HepG2 (cell line): ENCODE results near the gene MTA2. TPM values are rescaled to one million over a fixed set of nuclear protein-coding genes. Genes with fewer than 3 reads are reported as not detected.

Source experiments
- GABPB1 ChIP-seq: IDR thresholded peaks from 2 replicates; pipeline ENCODE4 v1.6.1; 2016; ENCODE audit warnings: mild to moderate bottlenecking, missing genetic modification reagents, moderate library complexity, missing compliant biosample characterization
- HMG20B ChIP-seq: conservative IDR thresholded peaks from 2 replicates; pipeline ENCODE4 v1.6.1; 2016; ENCODE audit warnings: missing genetic modification reagents, missing compliant biosample characterization
- KDM6A ChIP-seq: IDR thresholded peaks from 2 replicates; pipeline ENCODE4 v1.6.1; 2016; ENCODE audit warnings: low read depth
- MAF1 ChIP-seq: sonication (generic); formaldehyde crosslinking; IDR thresholded peaks from 2 replicates; pipeline ENCODE4 v1.5.0; 2020; ENCODE audit warnings: missing genetic modification reagents, borderline replicate concordance
- MBNL3 ChIP-seq: fragments of 250-450 bp; sonication (Bioruptor Pico); conservative IDR thresholded peaks from 2 replicates; pipeline ENCODE4 v1.8.0; 2022; ENCODE audit warnings: mild to moderate bottlenecking, inconsistent platforms
- NAIF1 ChIP-seq: sonication (generic); formaldehyde crosslinking; IDR thresholded peaks from 2 replicates; pipeline ENCODE4 v1.5.0; 2020; ENCODE audit warnings: mild to moderate bottlenecking, missing genetic modification reagents, borderline replicate concordance
- NFYC ChIP-seq: IDR thresholded peaks from 2 replicates; pipeline ENCODE4 v1.6.1; 2016; ENCODE audit warnings: missing genetic modification reagents, missing compliant biosample characterization
- NR2F6 ChIP-seq, 2 experiments: IDR thresholded peaks; 2 replicates each; pipeline ENCODE4 v1.6.1; 2016; ENCODE audit warnings: antibody characterized with exemption in 1 of 2, mild to moderate bottlenecking in 1 of 2
- POLR2A ChIP-seq, 2 experiments: IDR thresholded peaks; 2 replicates each; pipeline ENCODE4 v1.6.1; 2011; ENCODE audit warnings: low read depth in 2 of 2, low read length in 2 of 2, mild to moderate bottlenecking in 1 of 2, moderate library complexity in 1 of 2; ENCODE audit not compliant: insufficient read depth in 1 of 2
- PTBP1 ChIP-seq: fragments of 200-400 bp; formaldehyde crosslinking; IDR thresholded peaks from 2 replicates; pipeline ENCODE4 v1.6.1; 2018; ENCODE audit warnings: low read length, low read depth; ENCODE audit not compliant: poor library complexity, severe bottlenecking
- RXRA ChIP-seq: sonication (generic); formaldehyde crosslinking; IDR thresholded peaks from 2 replicates; pipeline ENCODE4 v1.5.1; 2020; ENCODE audit warnings: missing genetic modification reagents
- ZFP1 ChIP-seq: IDR thresholded peaks from 2 replicates; pipeline ENCODE4 v1.6.1; 2016
- ZFP37 ChIP-seq: sonication (generic); formaldehyde crosslinking; IDR thresholded peaks from 2 replicates; pipeline ENCODE4 v1.4.0; 2020; ENCODE audit warnings: missing genetic modification reagents, borderline replicate concordance
- ZFY ChIP-seq: sonication (generic); formaldehyde crosslinking; IDR thresholded peaks from 2 replicates; pipeline ENCODE4 v1.4.0; 2020; ENCODE audit warnings: missing genetic modification reagents
- ZNF441 ChIP-seq: sonication (generic); formaldehyde crosslinking; IDR thresholded peaks from 2 replicates; pipeline ENCODE4 v1.7.0; 2021; ENCODE audit warnings: missing genetic modification reagents, borderline replicate concordance
- ZNF709 ChIP-seq: sonication (generic); formaldehyde crosslinking; IDR thresholded peaks from 2 replicates; pipeline ENCODE4 v1.5.0; 2020; ENCODE audit warnings: mild to moderate bottlenecking, missing genetic modification reagents
- ZNF75D ChIP-seq: sonication (generic); formaldehyde crosslinking; IDR thresholded peaks from 2 replicates; pipeline ENCODE4 v1.8.1; 2023; ENCODE audit warnings: missing genetic modification reagents, mild to moderate bottlenecking, borderline replicate concordance
- ZNF761 ChIP-seq: sonication (generic); formaldehyde crosslinking; conservative IDR thresholded peaks from 2 replicates; pipeline ENCODE4 v1.4.0; 2020; ENCODE audit warnings: mild to moderate bottlenecking, missing genetic modification reagents
- ZNF879 ChIP-seq: sonication (generic); formaldehyde crosslinking; IDR thresholded peaks from 2 replicates; pipeline ENCODE4 v1.8.1; 2023; ENCODE audit warnings: missing genetic modification reagents
- ZNF891 ChIP-seq: sonication (generic); formaldehyde crosslinking; IDR thresholded peaks from 2 replicates; pipeline ENCODE4 v1.5.0; 2020; ENCODE audit warnings: mild to moderate bottlenecking, missing genetic modification reagents
- ZUFSP ChIP-seq: sonication (generic); formaldehyde crosslinking; IDR thresholded peaks from 2 replicates; pipeline ENCODE4 v1.9.0; 2021; ENCODE audit warnings: missing genetic modification reagents, mild to moderate bottlenecking, borderline replicate concordance
- polyA plus RNA-seq, 8 experiments: library from polyadenylated mRNA; depleted of rRNA in 3 of 8; stranded (reverse) in 7 of 8; unstranded in 1 of 8; fragments of >200 nt; fragmentation: Illumina TruSeq in 4 of 8; extraction: Trizol in 4 of 8; gene quantifications; 2 replicates each; pipeline versions ENCODE4 v1.2.1 to v1.2.3, GENCODE V29; 2011 to 2016; ENCODE audit warnings: low read depth in 4 of 8, missing spikeins in 1 of 8, mixed read lengths in 1 of 8; ENCODE audit not compliant: insufficient read depth in 1 of 8
- total RNA-seq, 5 experiments: library from RNA; depleted of rRNA; stranded (reverse); fragments of >200 nt; fragmentation: Illumina TruSeq; extraction: Trizol; gene quantifications; 2 replicates each; pipeline ENCODE4 v1.2.3, GENCODE V29; 2016; ENCODE audit warnings: low read depth in 1 of 5
- TF ChIP-seq, protein P1 (sequence below): sonication (generic); formaldehyde crosslinking; IDR thresholded peaks from 2 replicates; pipeline ENCODE4 v1.5.0; 2020; ENCODE audit warnings: mild to moderate bottlenecking, low read depth, missing genetic modification reagents, borderline replicate concordance
- TF ChIP-seq, protein P2 (sequence below): sonication (generic); formaldehyde crosslinking; conservative IDR thresholded peaks from 2 replicates; pipeline ENCODE4 v1.4.0; 2020; ENCODE audit warnings: mild to moderate bottlenecking, missing genetic modification reagents, moderate library complexity
- TF ChIP-seq, protein P3 (sequence below): sonication (generic); formaldehyde crosslinking; IDR thresholded peaks from 2 replicates; pipeline ENCODE4 v1.4.0; 2020; ENCODE audit warnings: missing genetic modification reagents

MTA2 gene
- total and polyA plus RNA-seq, 2 of the 13 experiments (the other 11 are each of a cell fraction or from before 2014, with no cell fraction given), result 14.0 to 70.0 TPM

GRCh38 chr11:62573592-62574362, 27.9 kb downstream of the MTA2 start, which contains the start of gene EEF1G (continued):
- TF ChIP-seq NFYC (peak; percentile 78), ZFP37 (CRISPR knock-in tag) (no peak), POLR2A (IDR thresholded peaks at IDR 0.05; ENCODE audit: insufficient read depth in 1 of 2, low read depth in 2 of 2, low read length in 2 of 2) (peak; percentile 89 to 91), PTBP1 (no peak), GABPB1 (CRISPR knock-in tag) (peak; percentile 67), NR2F6 (IDR thresholded peaks at IDR 0.05) (no peak), NR2F6 (CRISPR knock-in tag; IDR thresholded peaks at IDR 0.05) (no peak), ZFY (CRISPR knock-in tag) (peak; percentile 75), ZUFSP (CRISPR knock-in tag) (no peak), NAIF1 (CRISPR knock-in tag) (peak; percentile 88), ZNF75D (no peak), ZNF709 (CRISPR knock-in tag) (no peak), ZNF891 (CRISPR knock-in tag) (peak; percentile 81; the same call in 1 of the 2 replicates), ZNF441 (CRISPR knock-in tag) (no peak), KDM6A (no peak), ZFP1 (no peak), MAF1 (CRISPR knock-in tag) (0 out of 2 replicates have a peak, but pooled peaks have one; percentile 29), HMG20B (no peak), ZNF761 (CRISPR knock-in tag) (no peak; the same call in 1 of the 2 replicates), ZNF879 (CRISPR knock-in tag) (no peak; the same call in 1 of the 2 replicates), MBNL3 (CRISPR knock-in tag) (no peak), RXRA (CRISPR knock-in tag) (0 out of 2 replicates have a peak, but pooled peaks have one; percentile 35)
- TF ChIP-seq, protein P1, sequence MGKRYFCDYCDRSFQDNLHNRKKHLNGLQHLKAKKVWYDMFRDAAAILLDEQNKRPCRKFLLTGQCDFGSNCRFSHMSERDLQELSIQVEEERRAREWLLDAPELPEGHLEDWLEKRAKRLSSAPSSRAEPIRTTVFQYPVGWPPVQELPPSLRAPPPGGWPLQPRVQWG, result no peak
- TF ChIP-seq, protein P2, sequence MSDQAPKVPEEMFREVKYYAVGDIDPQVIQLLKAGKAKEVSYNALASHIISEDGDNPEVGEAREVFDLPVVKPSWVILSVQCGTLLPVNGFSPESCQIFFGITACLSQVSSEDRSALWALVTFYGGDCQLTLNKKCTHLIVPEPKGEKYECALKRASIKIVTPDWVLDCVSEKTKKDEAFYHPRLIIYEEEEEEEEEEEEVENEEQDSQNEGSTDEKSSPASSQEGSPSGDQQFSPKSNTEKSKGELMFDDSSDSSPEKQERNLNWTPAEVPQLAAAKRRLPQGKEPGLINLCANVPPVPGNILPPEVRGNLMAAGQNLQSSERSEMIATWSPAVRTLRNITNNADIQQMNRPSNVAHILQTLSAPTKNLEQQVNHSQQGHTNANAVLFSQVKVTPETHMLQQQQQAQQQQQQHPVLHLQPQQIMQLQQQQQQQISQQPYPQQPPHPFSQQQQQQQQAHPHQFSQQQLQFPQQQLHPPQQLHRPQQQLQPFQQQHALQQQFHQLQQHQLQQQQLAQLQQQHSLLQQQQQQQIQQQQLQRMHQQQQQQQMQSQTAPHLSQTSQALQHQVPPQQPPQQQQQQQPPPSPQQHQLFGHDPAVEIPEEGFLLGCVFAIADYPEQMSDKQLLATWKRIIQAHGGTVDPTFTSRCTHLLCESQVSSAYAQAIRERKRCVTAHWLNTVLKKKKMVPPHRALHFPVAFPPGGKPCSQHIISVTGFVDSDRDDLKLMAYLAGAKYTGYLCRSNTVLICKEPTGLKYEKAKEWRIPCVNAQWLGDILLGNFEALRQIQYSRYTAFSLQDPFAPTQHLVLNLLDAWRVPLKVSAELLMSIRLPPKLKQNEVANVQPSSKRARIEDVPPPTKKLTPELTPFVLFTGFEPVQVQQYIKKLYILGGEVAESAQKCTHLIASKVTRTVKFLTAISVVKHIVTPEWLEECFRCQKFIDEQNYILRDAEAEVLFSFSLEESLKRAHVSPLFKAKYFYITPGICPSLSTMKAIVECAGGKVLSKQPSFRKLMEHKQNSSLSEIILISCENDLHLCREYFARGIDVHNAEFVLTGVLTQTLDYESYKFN, result peak; percentile 61
- TF ChIP-seq, protein P3, sequence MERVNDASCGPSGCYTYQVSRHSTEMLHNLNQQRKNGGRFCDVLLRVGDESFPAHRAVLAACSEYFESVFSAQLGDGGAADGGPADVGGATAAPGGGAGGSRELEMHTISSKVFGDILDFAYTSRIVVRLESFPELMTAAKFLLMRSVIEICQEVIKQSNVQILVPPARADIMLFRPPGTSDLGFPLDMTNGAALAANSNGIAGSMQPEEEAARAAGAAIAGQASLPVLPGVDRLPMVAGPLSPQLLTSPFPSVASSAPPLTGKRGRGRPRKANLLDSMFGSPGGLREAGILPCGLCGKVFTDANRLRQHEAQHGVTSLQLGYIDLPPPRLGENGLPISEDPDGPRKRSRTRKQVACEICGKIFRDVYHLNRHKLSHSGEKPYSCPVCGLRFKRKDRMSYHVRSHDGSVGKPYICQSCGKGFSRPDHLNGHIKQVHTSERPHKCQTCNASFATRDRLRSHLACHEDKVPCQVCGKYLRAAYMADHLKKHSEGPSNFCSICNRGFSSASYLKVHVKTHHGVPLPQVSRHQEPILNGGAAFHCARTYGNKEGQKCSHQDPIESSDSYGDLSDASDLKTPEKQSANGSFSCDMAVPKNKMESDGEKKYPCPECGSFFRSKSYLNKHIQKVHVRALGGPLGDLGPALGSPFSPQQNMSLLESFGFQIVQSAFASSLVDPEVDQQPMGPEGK (CRISPR knock-in tag), result peak; percentile 83
